SK-N-SH (cell line): ENCODE measurements around the gene TRAPPC2B.

Source experiments
- ELF1 ChIP-seq: IDR thresholded peaks from 2 replicates; pipeline ENCODE4 v1.4.0; 2012
- FOXM1 ChIP-seq: IDR thresholded peaks from 2 replicates; pipeline ENCODE4 v1.4.0; 2012; ENCODE audit warnings: low read depth, mild to moderate bottlenecking
- GABPA ChIP-seq: IDR thresholded peaks from 2 replicates; pipeline ENCODE4 v1.4.0; 2012; ENCODE audit warnings: low read depth, mild to moderate bottlenecking
- GATA2 ChIP-seq: sonication (generic); formaldehyde crosslinking; IDR thresholded peaks from 2 replicates; pipeline ENCODE4 v1.5.0; 2020; ENCODE audit warnings: mild to moderate bottlenecking, missing genetic modification reagents
- RFX5 ChIP-seq: IDR thresholded peaks from 2 replicates; pipeline ENCODE4 v1.6.1; 2012; ENCODE audit warnings: mild to moderate bottlenecking, improper control_type of control experiment, low read length
- SMC3 ChIP-seq: IDR thresholded peaks from 2 replicates; pipeline ENCODE4 v1.6.1; 2012; ENCODE audit warnings: low read depth, low read length, improper control_type of control experiment
- TAF1 ChIP-seq: IDR thresholded peaks from 2 replicates; pipeline ENCODE4 v1.6.1; 2012; ENCODE audit warnings: low read depth, mild to moderate bottlenecking, low read length, moderate library complexity, borderline replicate concordance
- YY1 ChIP-seq: IDR thresholded peaks from 2 replicates; pipeline ENCODE4 v1.4.0; 2012; ENCODE audit warnings: low read depth, mild to moderate bottlenecking
- TF ChIP-seq, protein P1 (sequence below): IDR thresholded peaks from 2 replicates; pipeline ENCODE4 v1.6.1; 2012; ENCODE audit warnings: mild to moderate bottlenecking, low read depth, low read length, moderate library complexity
- TF ChIP-seq, protein P2 (sequence below): fragments of 200-600 bp; sonication (generic); IDR thresholded peaks from 2 replicates; pipeline ENCODE4 v1.6.1; 2017; ENCODE audit warnings: antibody characterized with exemption, mild to moderate bottlenecking, moderate library complexity

DNA sequence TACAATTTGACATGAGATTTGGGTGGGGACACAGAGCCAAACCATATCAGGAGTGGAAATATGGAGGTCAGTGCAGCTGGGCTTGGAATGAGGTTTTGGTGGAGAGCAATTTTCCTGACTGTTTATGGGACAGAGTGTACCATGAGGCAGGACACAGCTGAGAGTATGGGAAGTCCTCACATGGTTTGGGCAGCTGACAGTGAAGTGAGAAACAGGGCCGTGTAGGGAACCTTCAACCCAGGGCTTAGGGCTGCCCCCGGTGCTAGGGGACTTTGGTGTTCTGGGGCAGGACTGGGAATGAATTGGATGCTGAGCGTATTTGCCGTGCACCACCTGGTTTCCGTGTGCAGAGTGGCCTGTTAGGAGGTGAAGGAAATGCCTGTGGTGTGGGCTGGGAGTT, 32.4 kb downstream of the TRAPPC2B start:
- TF ChIP-seq, protein P1, sequence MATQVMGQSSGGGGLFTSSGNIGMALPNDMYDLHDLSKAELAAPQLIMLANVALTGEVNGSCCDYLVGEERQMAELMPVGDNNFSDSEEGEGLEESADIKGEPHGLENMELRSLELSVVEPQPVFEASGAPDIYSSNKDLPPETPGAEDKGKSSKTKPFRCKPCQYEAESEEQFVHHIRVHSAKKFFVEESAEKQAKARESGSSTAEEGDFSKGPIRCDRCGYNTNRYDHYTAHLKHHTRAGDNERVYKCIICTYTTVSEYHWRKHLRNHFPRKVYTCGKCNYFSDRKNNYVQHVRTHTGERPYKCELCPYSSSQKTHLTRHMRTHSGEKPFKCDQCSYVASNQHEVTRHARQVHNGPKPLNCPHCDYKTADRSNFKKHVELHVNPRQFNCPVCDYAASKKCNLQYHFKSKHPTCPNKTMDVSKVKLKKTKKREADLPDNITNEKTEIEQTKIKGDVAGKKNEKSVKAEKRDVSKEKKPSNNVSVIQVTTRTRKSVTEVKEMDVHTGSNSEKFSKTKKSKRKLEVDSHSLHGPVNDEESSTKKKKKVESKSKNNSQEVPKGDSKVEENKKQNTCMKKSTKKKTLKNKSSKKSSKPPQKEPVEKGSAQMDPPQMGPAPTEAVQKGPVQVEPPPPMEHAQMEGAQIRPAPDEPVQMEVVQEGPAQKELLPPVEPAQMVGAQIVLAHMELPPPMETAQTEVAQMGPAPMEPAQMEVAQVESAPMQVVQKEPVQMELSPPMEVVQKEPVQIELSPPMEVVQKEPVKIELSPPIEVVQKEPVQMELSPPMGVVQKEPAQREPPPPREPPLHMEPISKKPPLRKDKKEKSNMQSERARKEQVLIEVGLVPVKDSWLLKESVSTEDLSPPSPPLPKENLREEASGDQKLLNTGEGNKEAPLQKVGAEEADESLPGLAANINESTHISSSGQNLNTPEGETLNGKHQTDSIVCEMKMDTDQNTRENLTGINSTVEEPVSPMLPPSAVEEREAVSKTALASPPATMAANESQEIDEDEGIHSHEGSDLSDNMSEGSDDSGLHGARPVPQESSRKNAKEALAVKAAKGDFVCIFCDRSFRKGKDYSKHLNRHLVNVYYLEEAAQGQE = no peak
- TF ChIP-seq, protein P2, sequence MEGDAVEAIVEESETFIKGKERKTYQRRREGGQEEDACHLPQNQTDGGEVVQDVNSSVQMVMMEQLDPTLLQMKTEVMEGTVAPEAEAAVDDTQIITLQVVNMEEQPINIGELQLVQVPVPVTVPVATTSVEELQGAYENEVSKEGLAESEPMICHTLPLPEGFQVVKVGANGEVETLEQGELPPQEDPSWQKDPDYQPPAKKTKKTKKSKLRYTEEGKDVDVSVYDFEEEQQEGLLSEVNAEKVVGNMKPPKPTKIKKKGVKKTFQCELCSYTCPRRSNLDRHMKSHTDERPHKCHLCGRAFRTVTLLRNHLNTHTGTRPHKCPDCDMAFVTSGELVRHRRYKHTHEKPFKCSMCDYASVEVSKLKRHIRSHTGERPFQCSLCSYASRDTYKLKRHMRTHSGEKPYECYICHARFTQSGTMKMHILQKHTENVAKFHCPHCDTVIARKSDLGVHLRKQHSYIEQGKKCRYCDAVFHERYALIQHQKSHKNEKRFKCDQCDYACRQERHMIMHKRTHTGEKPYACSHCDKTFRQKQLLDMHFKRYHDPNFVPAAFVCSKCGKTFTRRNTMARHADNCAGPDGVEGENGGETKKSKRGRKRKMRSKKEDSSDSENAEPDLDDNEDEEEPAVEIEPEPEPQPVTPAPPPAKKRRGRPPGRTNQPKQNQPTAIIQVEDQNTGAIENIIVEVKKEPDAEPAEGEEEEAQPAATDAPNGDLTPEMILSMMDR = no peak
- TF ChIP-seq GATA2 (no peak), SMC3 (no peak), TAF1 (no peak), YY1 (no peak), FOXM1 (no peak), GABPA (no peak), ELF1 (no peak), RFX5 (no peak)
